ENCODE results near the gene ENTR1.

DNA sequence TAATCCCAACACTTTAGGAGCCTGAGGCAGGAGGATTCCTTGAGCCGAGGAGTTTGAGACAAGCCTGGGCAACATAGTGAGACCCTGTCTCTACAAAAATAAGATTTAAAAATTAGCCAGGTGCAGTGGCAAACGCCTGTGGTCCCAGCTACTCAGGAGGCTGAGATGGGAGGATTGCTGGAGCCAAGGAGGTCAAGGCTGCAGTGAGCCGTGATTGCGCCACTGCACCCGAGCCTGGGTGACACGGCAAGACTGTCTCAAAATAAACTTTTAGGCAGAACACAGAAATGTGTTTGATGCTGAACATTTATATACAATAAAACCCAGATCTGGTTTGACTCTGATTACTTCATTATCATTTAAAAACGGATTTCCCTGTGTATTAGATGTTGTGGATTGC, 4.9 kb downstream of the ENTR1 start:
- TF ChIP-seq EZH2 (IDR thresholded peaks at IDR 0.05), result no peak
- TF ChIP-seq CTCF (IDR thresholded peaks at IDR 0.05), result no peak
- TF ChIP-seq EZH2phosphoT487 (IDR thresholded peaks at IDR 0.05), result no peak
